Trophoblast cell (in vitro differentiated cells and primary cell): ENCODE data around the gene FAM76A.

Experiments used
- DNase-seq, 2 donors: peaks; one replicate each; pipeline ENCODE4 v3.0.0-alpha.2; 2016
- H2AFZ ChIP-seq: 2 replicates; pipeline ENCODE4 v1.6.1; 2013; ENCODE audit warnings: low read length, moderate library complexity, mild to moderate bottlenecking; ENCODE audit not compliant: insufficient read depth, poor library complexity
- H2AK5ac ChIP-seq: 2 replicates; pipeline ENCODE4 v1.6.1; 2013; ENCODE audit warnings: mild to moderate bottlenecking, low read length
- H2BK120ac ChIP-seq: 2 replicates; pipeline ENCODE4 v1.6.1; 2013; ENCODE audit warnings: low read length, mild to moderate bottlenecking, moderate library complexity; ENCODE audit not compliant: insufficient read depth, poor library complexity
- H2BK12ac ChIP-seq: 2 replicates; pipeline ENCODE4 v1.6.1; 2013; ENCODE audit warnings: mild to moderate bottlenecking, low read length, moderate library complexity
- H2BK5ac ChIP-seq: 2 replicates; pipeline ENCODE4 v1.6.1; 2013; ENCODE audit warnings: low read length, low read depth, moderate library complexity, mild to moderate bottlenecking; ENCODE audit not compliant: poor library complexity
- H3K14ac ChIP-seq: 2 replicates; pipeline ENCODE4 v1.6.1; 2013; ENCODE audit warnings: mild to moderate bottlenecking, low read length
- H3K18ac ChIP-seq: 2 replicates; pipeline ENCODE4 v1.6.1; 2013; ENCODE audit warnings: mild to moderate bottlenecking, low read length
- H3K23ac ChIP-seq: 2 replicates; pipeline ENCODE4 v1.6.1; 2013; ENCODE audit warnings: low read length
- H3K27ac ChIP-seq: 2 replicates; pipeline ENCODE4 v1.5.1; 2013; ENCODE audit warnings: low read depth, mild to moderate bottlenecking, inconsistent platforms, low read length, moderate library complexity
- H3K27me3 ChIP-seq: 2 replicates; pipeline ENCODE4 v1.6.1; 2013; ENCODE audit warnings: inconsistent platforms, mild to moderate bottlenecking, low read length, moderate library complexity; ENCODE audit not compliant: insufficient read depth
- H3K36me3 ChIP-seq, 2 experiments: 1 replicate in 1 of 2; 2 replicates in 1 of 2; pipeline ENCODE4 v1.6.1; 2013; ENCODE audit warnings: low read length in 2 of 2, mild to moderate bottlenecking in 2 of 2, moderate library complexity in 1 of 2; ENCODE audit not compliant: insufficient read depth in 2 of 2, control insufficient read depth in 1 of 2
- H3K4ac ChIP-seq: 2 replicates; pipeline ENCODE4 v1.6.1; 2013; ENCODE audit warnings: low read depth, mild to moderate bottlenecking, low read length, moderate library complexity
- H3K4me1 ChIP-seq, 2 experiments: 1 replicate in 1 of 2; 2 replicates in 1 of 2; pipeline ENCODE4 v1.6.1; 2013; ENCODE audit warnings: low read length in 2 of 2, mild to moderate bottlenecking in 2 of 2, moderate library complexity in 1 of 2; ENCODE audit not compliant: insufficient read depth in 2 of 2, control insufficient read depth in 1 of 2
- H3K4me2 ChIP-seq: 2 replicates; pipeline ENCODE4 v1.6.1; 2013; ENCODE audit warnings: inconsistent platforms, mild to moderate bottlenecking, low read length, moderate library complexity
- H3K4me3 ChIP-seq: 2 replicates; pipeline ENCODE4 v1.5.1; 2013; ENCODE audit warnings: mild to moderate bottlenecking, low read depth, low read length, inconsistent platforms
- H3K79me1 ChIP-seq: one replicate; pipeline ENCODE4 v1.6.1; 2013; ENCODE audit warnings: low read length
- H3K79me2 ChIP-seq: 2 replicates; pipeline ENCODE4 v1.6.1; 2013; ENCODE audit warnings: low read length, mild to moderate bottlenecking; ENCODE audit not compliant: control insufficient read depth, insufficient read depth, poor library complexity
- H3K9ac ChIP-seq: 2 replicates; pipeline ENCODE4 v1.6.1; 2013; ENCODE audit warnings: mild to moderate bottlenecking, low read length
- H3K9me3 ChIP-seq: 2 replicates; pipeline ENCODE4 v1.6.1; 2013; ENCODE audit warnings: low read depth, mild to moderate bottlenecking, control low read depth, inconsistent platforms, low read length; ENCODE audit not compliant: insufficient read depth
- H4K12ac ChIP-seq: 2 replicates; pipeline ENCODE4 v1.6.1; 2013; ENCODE audit warnings: low read depth, mild to moderate bottlenecking, low read length, moderate library complexity
- H4K8ac ChIP-seq: 2 replicates; pipeline ENCODE4 v1.6.1; 2013; ENCODE audit warnings: low read depth, mild to moderate bottlenecking, low read length, moderate library complexity
- H4K91ac ChIP-seq: one replicate; pipeline ENCODE4 v1.6.1; 2013; ENCODE audit warnings: low read depth, mild to moderate bottlenecking, low read length, moderate library complexity
- WGBS: extraction: QIAGEN DNeasy Blood & Tissue Kit; methylation state at CpG from one replicate; pipeline ENCODE4 v1.1.7; 2013; ENCODE audit warnings: missing lambda C conversion rate; ENCODE audit not compliant: insufficient read length, insufficient coverage; ENCODE audit errors: extremely low coverage; 5-methylcytosine and 5-hydroxymethylcytosine counted together

FAM76A gene

GRCh38 chr1:27704958-27705357 is 20.8 kb upstream of the FAM76A start:
- Histone ChIP-seq H3K79me2 (no peaks in the 10 kb centered on the region), H3K36me3 (no peaks in the 10 kb centered on the region), H2BK120ac (no peak overlapping the region), H3K9me3 (peaks cover 2% of the 10 kb centered on the region), H4K8ac (no peak overlapping the region), H3K27me3 (no peaks in the 10 kb centered on the region), H3K4me3 (no peak overlapping the region), H3K4me1 (no peaks in the 10 kb centered on the region), H3K27ac (no peak overlapping the region), H2AFZ (no peak overlapping the region), H3K23ac (no peak overlapping the region), H4K12ac (no peak overlapping the region), H3K14ac (no peak overlapping the region), H2AK5ac (no peak overlapping the region), H3K4me2 (no peak overlapping the region), H2BK12ac (no peak overlapping the region), H3K9ac (no peak overlapping the region), H2BK5ac (no peak overlapping the region), H3K4ac (no peak overlapping the region), H4K91ac (no peak overlapping the region), H3K18ac (no peak overlapping the region), H3K79me1 (no peaks in the 10 kb centered on the region)
- WGBS, result no CpG with 5 or more reads among the region's 4 CpGs
- DNase-seq, result no peak

GRCh38 chr1:27705545-27705944 is 20.2 kb upstream of the FAM76A start:
- H3K27ac ChIP-seq, result no peak overlapping the region
- DNase-seq, result no peak
- H2BK12ac ChIP-seq, result no peak overlapping the region
- H3K4me1 ChIP-seq, result no peaks in the 10 kb centered on the region
- WGBS, result no CpG with 5 or more reads among the region's 2 CpGs
- no peak overlapping the region for H2BK120ac ChIP-seq
- no peak overlapping the region for H3K4me2 ChIP-seq
- H3K79me1 ChIP-seq, result no peaks in the 10 kb centered on the region
- no peaks in the 10 kb centered on the region for H3K36me3 ChIP-seq
- H3K9me3 ChIP-seq, result peaks cover 2% of the 10 kb centered on the region
- no peak overlapping the region for H3K4me3 ChIP-seq
- H3K27me3 ChIP-seq, result no peaks in the 10 kb centered on the region
- no peak overlapping the region for H3K4ac ChIP-seq
- H2AK5ac ChIP-seq, result no peak overlapping the region
- H2BK5ac ChIP-seq, result no peak overlapping the region
- no peak overlapping the region for H4K12ac ChIP-seq
- H3K23ac ChIP-seq, result no peak overlapping the region
- H2AFZ ChIP-seq, result no peak overlapping the region
- H4K8ac ChIP-seq, result no peak overlapping the region
- no peaks in the 10 kb centered on the region for H3K79me2 ChIP-seq
- no peak overlapping the region for H3K14ac ChIP-seq
- H3K18ac ChIP-seq, result no peak overlapping the region
- no peak overlapping the region for H3K9ac ChIP-seq
- H4K91ac ChIP-seq, result no peak overlapping the region

- no peak overlapping the region for H4K91ac ChIP-seq
- H2BK12ac ChIP-seq, result no peak overlapping the region
- H3K4me3 ChIP-seq, result no peak overlapping the region
- H2BK120ac ChIP-seq, result no peak overlapping the region
- H3K9ac ChIP-seq, result no peak overlapping the region
- no peak overlapping the region for H4K8ac ChIP-seq
- H3K18ac ChIP-seq, result no peak overlapping the region
- no peak for DNase-seq
- H4K12ac ChIP-seq, result no peak overlapping the region
- H3K14ac ChIP-seq, result no peak overlapping the region
- H3K27ac ChIP-seq, result no peak overlapping the region
- WGBS, result no CpG with 5 or more reads among the region's 2 CpGs
- no peaks in the 10 kb centered on the region for H3K9me3 ChIP-seq
- no peaks in the 10 kb centered on the region for H3K27me3 ChIP-seq
- peaks cover 0 to 6% of the 10 kb centered on the region in 2 experiments for H3K4me1 ChIP-seq
- H3K4me2 ChIP-seq, result no peak overlapping the region
- H2AK5ac ChIP-seq, result no peak overlapping the region
- no peaks in the 10 kb centered on the region for H3K36me3 ChIP-seq
- H3K79me2 ChIP-seq, result no peaks in the 10 kb centered on the region
- H2BK5ac ChIP-seq, result no peak overlapping the region
- H3K4ac ChIP-seq, result no peak overlapping the region
- peaks cover 4% of the 10 kb centered on the region for H3K79me1 ChIP-seq
- H2AFZ ChIP-seq, result no peak overlapping the region
- H3K23ac ChIP-seq, result no peak overlapping the region
These were observed 15.2 kb upstream of the FAM76A start for GRCh38 chr1:27710574-27710973.

- H2BK5ac ChIP-seq, result peak overlapping the region; percentile 73
- no peaks in the 10 kb centered on the region for H3K79me2 ChIP-seq
- H3K9ac ChIP-seq, result no peak overlapping the region
- H4K12ac ChIP-seq, result no peak overlapping the region
- no peak overlapping the region for H3K4ac ChIP-seq
- DNase-seq, result no peak
- no peaks in the 10 kb centered on the region for H3K36me3 ChIP-seq
- peak overlapping the region; percentile 72 for H3K27ac ChIP-seq
- WGBS, result no CpG with 5 or more reads among the region's 3 CpGs
- peak overlapping the region; percentile 76 for H4K91ac ChIP-seq
- H2BK12ac ChIP-seq, result peak overlapping the region; percentile 74
- H2BK120ac ChIP-seq, result peak overlapping the region; percentile 41
- H3K27me3 ChIP-seq, result no peaks in the 10 kb centered on the region
- no peak overlapping the region for H2AFZ ChIP-seq
- H3K79me1 ChIP-seq, result peaks cover 4% of the 10 kb centered on the region
- H3K18ac ChIP-seq, result no peak overlapping the region
- H3K14ac ChIP-seq, result peak overlapping the region; percentile 52
- H3K4me1 ChIP-seq, result peaks cover 0 to 6% of the 10 kb centered on the region in 2 experiments
- no peak overlapping the region for H4K8ac ChIP-seq
- no peak overlapping the region for H2AK5ac ChIP-seq
- H3K9me3 ChIP-seq, result no peaks in the 10 kb centered on the region
- H3K4me2 ChIP-seq, result no peak overlapping the region
- no peak overlapping the region for H3K23ac ChIP-seq
- no peak overlapping the region for H3K4me3 ChIP-seq
These were observed 12.5 kb upstream of the FAM76A start for GRCh38 chr1:27713139-27713725.
